ENCODE measurements around the gene ISCA2.

Gene ISCA2

GRCh38 chr14:74482571-74482970 lies 11.0 kb upstream of the ISCA2 start:
- DNase-seq (ENCODE audit: low read depth in 2 of 2) = no peak

DNA sequence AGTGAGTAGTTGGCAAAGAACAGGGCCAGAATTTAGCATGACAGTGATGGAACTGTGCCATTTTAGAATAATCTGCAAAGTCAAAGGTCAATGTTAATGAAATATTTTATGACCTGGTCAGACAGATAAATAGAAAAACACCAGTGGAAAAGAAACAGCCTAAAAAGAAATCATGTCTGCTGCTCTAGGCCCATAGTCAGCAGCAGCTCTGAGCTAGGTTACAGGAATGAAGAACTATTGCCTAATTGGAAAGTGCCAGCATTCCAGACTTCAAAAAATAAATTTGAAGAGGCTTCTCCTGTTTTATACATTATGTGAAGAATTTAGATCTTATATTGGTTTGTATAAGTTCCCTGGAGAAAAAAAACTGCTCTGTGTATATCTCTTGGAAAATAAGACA lies 10.2 kb upstream of the ISCA2 start:
- DNase-seq (ENCODE audit: low read depth in 2 of 2) = no peak

- no peak for DNase-seq (ENCODE audit: low read depth in 2 of 2)
These were observed 7.4 kb upstream of the ISCA2 start for GRCh38 chr14:74486164-74486563.

- DNase-seq (ENCODE audit: low read depth in 2 of 2) = no peak
These were observed 4.7 kb upstream of the ISCA2 start for GRCh38 chr14:74488786-74489397.

DNA sequence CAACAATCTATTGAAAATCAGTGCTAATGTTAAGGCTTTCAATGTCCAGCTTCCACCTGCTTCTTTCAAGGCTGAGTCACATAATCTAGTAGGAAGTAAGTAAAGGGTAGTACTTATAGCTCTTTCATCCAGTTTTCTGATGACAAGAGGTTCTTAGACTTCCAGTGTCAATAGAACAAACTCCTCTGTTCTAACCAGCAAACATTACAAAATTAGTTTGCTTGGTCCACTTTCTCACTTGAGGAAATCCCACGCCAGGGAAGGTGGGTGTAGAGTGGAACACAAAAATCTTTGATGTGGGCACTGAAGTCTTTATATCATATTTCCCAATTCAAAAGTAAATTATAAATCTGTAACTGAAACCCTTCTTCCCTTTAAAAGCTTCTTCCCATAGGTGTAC lies 3.1 kb upstream of the ISCA2 start:
- no peak for DNase-seq (ENCODE audit: low read depth in 2 of 2)

DNA sequence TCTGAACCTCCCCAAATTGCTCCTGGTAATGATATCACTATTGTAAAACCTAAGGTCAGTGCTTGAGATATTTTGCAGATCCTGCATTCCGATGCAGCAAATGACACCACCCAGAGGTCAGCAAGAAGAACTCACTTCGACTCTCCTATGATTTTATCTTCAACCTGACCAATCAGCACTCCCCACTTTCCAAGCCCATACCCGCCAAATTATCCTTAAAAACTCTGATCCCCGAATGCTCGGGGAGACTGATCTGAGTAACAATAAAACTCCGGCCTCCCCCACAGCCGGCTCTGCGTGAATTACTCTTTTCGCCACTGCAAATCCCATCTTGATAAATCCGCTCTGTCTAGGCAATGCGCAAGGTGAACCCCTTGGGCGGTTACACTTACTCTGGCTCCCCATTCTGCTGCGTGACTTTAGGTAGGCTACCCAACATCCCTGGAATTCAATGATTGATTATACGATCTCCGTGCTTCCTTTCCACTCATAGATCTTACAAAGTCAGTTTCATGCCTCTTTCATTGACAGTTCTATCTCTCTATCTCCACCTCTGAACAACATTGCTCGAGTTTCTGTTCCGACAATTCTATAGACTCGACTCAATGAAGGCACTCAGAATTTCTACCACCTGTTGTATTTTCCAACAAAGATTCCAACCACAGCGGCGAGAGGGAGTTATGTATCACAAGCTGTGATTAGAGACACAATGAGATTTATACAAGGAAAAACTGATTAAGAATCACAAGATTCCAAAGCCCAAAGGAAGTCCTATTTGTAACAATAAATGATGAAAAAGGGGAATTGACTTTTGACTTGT lies 1.4 kb upstream of the ISCA2 start:
- no peak for DNase-seq (ENCODE audit: low read depth in 2 of 2)

DNA sequence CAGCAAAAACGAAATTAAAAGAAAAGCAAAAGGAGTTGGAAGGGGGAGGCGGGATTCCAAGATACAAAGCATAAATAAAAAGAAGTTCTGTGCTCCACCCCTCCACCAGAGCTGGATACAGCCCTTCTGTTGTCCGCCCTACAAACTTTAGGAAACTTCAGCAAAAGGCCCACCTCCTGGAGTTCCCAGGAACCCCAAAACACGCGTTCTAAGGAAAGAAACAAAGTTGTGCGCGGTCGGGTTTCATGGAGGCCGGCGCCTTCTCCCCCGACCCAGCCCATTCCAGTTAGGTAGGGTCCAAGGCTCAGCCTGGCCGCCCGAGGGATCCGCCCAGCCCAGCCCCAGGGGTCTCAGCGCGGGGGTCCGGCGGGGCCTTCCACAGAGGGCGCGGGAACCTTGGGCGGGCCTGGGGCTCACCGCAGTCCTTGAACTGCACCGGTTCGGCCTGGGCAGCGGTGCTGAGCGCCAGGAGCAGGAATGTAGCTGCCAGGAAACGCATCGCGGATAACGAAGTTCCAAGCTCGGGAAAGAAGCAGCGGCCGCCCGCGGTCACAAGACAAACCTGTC lies 706 bp upstream of the ISCA2 start, which contains the start of gene NPC2:
Gene NPC2, minus strand, starts transcription at position 530 of the 567 bp plus-strand sequence. Its CDS starts 31 bp downstream, at position 499.
- DNase-seq (ENCODE audit: low read depth in 2 of 2) = no peak

DNA sequence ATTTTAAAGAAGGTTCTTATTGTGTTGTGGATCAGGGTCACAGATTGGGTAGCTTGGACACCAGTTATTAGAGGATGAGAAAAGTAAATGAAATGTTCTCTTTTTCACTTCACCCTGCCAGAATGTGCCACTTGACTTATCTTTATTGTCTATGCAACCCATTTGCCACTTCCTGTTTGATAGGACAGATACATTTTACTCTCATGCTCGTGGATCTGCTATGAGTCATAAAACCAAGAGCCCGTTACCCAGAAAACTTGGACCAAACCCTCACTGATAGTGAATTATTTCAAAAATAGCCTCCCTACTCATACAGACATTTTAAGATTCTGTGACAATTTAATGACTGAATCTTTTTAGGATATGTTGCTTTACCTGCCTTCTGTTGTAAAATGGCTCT lies 1.8 kb downstream of the ISCA2 start:
- no peak for DNase-seq (ENCODE audit: low read depth in 2 of 2)

GRCh38 chr14:74500417-74501134 lies 7.0 kb downstream of the ISCA2 start:
- no peak for DNase-seq (ENCODE audit: low read depth in 2 of 2)

DNA sequence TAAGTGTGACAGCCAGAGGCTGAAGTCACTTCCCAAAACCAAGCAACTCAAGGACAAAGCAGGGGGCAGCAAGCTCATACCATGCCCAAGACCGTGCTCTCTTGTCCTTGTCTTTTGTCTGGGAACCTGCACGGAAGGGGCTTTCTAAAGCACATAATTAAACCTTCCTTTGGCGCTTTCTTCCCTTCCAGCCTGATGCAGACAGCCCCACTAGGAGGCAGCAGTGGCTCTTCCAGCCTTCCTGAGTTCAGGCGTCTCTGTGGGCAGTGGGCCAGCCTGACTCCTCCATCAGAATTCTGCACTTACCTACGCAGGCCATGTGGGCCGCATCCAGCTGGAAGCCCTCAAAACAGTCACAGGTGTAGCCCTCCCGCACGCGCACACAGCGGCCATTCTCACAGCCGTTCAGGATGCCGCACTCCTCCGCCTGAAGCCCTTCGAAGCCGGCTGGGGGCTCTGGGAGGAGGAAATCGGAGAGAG lies 7.6 kb downstream of the ISCA2 start:
- no peak for DNase-seq (ENCODE audit: low read depth in 2 of 2)

DNA sequence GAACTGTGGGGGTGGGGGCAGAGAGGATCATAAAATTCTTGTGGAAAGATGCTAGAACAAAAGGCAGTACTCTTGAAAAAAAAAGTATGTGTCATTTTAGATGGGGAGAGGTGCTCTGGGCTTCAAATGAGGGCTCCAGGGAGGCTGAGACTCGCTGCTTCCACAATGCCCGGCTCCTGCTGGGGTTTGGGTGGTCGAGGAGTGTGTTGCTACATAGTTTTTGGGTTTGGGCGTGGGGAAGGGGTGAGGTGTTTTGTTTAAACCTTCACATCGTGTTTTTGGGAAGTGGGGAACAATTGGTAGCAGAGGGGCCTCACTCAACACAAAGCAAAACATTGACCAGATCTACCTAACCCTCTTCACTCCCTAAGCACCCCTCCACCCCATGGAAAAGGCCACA lies 8.1 kb downstream of the ISCA2 start:
- no peak for DNase-seq (ENCODE audit: low read depth in 2 of 2)

GRCh38 chr14:74502236-74503019 lies 8.9 kb downstream of the ISCA2 start:
- no peak for DNase-seq (ENCODE audit: low read depth in 2 of 2)

- no peak for DNase-seq (ENCODE audit: low read depth in 2 of 2)
These were observed 9.8 kb downstream of the ISCA2 start for GRCh38 chr14:74503291-74503937.

- DNase-seq (ENCODE audit: low read depth in 2 of 2) = no peak
These were observed 10.4 kb downstream of the ISCA2 start for GRCh38 chr14:74503938-74504335.

DNA sequence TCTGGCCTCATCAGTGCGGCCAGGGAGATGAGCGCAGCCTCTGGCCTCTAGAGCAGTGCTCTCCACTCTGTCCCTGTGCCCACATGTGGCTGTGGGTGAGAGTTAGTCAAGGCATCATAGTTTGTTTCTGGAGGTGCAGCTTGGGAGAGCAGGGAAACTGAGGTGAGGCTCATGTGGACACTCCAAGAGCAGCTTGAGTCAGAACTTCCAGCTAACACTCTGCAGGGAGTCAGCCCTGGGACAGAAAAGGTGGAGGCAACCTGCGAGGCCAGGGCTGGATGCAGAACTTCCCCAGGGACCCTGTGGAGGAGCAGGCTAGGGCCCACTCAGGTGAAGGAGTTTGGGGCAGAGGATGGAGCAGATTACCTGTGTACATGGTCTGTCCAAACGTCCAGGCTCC lies 10.8 kb downstream of the ISCA2 start:
- DNase-seq (ENCODE audit: low read depth in 2 of 2) = no peak

DNA sequence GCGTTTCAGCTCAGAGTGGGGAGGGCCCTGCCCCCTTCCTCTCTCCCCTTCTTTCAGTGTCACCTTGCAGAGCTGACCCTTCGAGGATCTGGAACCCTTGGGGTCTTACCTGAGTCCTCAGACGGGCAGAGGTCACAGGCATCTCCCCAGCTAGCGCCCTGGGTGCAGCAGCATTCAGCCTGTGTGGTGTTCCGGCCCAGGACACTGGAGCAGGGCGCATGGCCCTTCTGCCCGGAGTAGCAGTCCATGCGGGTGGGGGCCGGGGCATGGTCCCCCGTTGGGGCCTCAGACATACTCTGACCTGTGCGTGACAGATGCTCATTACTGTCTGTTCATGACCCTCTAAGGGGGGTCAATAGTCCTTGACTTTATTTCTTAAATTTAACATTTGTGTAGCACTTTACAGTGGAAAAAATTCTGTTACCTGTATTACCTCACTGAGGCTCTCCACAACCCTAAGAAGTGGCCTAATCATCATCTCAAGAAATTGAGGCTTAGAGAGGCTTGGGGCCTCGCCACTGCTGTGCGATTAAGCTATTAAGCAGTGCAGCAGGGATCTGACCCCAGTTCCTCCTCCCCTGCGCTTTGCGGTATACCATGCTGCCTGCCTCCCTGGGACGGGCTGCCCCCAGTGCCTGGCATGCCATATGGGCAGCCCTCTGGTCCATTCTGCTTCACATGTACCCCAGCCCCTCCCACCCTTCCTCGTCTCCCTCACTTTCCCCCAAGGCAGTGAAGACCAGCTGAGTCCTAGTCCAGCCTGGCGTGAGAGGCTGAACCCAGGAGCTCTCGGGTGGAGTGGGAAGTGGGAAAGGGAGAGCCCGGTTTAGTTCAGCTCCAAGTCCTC lies 11.5 kb downstream of the ISCA2 start:
- no peak for DNase-seq (ENCODE audit: low read depth in 2 of 2)

DNA sequence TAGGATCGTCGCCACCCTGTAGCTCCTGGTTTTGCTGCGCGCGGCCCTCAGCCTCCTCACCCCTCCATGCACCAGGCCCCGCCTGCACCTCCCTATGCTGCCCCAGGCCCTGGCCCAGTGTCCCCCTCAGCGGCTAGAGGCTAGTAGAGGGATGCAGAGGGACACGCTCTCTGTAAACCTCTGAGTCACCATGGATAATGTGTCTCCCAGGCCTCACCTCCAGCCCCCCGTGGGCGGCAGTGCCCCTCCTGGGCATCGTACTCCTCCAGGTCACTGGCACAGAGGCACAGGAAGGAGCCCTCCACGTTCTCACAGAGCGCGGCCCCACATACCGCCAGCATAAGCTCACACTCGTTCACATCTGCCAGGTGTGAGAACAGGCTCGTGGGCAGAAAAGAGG lies 12.3 kb downstream of the ISCA2 start:
- DNase-seq (ENCODE audit: low read depth in 2 of 2) = no peak

- DNase-seq (ENCODE audit: low read depth in 2 of 2) = no peak
These were observed 12.9 kb downstream of the ISCA2 start for GRCh38 chr14:74506411-74506851.

DNA sequence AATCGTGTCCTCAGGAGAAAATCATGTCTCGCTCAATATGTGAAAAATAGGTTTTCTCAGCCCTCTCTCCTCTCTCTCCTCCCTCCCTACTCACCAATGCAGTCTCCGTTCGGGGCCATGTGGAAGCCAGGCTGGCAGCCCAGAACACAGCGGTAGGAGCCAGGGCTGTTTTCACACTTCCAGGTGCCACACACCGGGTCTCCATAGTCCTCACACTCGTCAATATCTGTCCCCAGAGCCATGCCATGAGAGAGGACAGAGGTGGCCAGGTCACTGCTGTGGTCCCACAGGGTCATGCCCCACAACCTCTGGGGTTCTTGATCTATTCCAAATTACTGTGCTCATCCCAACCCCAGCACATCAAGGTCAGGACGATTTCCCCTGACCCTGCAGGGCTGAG lies 13.5 kb downstream of the ISCA2 start:
- DNase-seq (ENCODE audit: low read depth in 2 of 2) = no peak

DNA sequence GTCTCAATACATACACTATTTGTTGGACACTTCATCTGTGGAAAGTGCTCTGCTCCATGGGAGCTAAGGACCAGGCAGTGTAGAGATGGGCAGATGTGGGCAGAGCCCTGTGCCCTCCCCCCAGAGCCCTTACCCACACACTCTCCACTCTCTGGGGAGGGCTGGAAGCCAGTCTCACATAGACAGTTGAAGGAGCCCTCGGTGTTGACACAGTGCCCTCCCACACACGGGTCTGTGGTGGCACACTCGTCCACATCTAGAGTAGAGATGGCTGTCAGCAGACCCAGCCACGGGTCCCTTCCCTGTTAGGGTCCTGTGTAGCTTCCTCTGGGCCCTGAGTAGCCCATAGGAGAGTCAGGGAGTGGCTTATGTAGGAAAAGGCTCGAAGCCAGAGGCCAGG lies 14.3 kb downstream of the ISCA2 start:
- DNase-seq (ENCODE audit: low read depth in 2 of 2) = no peak

Measured in stimulated activated CD4-positive, alpha-beta T cell treated with anti-CD3 and anti-CD28 coated beads, Interleukin-15, amount 100 ng/mL, for 48 hours (primary cell).